GM12873 (cell line): ENCODE data around the gene IRX2.

Experiments used
- TF ChIP-seq, protein P1 (sequence below): IDR thresholded peaks from 2 replicates; pipeline ENCODE4 v1.5.1; 2012; ENCODE audit warnings: low read depth, mild to moderate bottlenecking, moderate library complexity, low read length, control low read depth; ENCODE audit not compliant: insufficient read depth; ENCODE audit errors: missing control alignments

The IRX2 gene

GRCh38 chr5:2744485-2744884 is 7.0 kb downstream of the IRX2 start:
- TF ChIP-seq, protein P1, sequence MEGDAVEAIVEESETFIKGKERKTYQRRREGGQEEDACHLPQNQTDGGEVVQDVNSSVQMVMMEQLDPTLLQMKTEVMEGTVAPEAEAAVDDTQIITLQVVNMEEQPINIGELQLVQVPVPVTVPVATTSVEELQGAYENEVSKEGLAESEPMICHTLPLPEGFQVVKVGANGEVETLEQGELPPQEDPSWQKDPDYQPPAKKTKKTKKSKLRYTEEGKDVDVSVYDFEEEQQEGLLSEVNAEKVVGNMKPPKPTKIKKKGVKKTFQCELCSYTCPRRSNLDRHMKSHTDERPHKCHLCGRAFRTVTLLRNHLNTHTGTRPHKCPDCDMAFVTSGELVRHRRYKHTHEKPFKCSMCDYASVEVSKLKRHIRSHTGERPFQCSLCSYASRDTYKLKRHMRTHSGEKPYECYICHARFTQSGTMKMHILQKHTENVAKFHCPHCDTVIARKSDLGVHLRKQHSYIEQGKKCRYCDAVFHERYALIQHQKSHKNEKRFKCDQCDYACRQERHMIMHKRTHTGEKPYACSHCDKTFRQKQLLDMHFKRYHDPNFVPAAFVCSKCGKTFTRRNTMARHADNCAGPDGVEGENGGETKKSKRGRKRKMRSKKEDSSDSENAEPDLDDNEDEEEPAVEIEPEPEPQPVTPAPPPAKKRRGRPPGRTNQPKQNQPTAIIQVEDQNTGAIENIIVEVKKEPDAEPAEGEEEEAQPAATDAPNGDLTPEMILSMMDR = no peak

GRCh38 chr5:2742921-2743679 is 8.4 kb downstream of the IRX2 start:
- TF ChIP-seq, protein P1 = no peak

GRCh38 chr5:2741956-2742355 is 9.5 kb downstream of the IRX2 start:
- TF ChIP-seq, protein P1 = no peak

DNA sequence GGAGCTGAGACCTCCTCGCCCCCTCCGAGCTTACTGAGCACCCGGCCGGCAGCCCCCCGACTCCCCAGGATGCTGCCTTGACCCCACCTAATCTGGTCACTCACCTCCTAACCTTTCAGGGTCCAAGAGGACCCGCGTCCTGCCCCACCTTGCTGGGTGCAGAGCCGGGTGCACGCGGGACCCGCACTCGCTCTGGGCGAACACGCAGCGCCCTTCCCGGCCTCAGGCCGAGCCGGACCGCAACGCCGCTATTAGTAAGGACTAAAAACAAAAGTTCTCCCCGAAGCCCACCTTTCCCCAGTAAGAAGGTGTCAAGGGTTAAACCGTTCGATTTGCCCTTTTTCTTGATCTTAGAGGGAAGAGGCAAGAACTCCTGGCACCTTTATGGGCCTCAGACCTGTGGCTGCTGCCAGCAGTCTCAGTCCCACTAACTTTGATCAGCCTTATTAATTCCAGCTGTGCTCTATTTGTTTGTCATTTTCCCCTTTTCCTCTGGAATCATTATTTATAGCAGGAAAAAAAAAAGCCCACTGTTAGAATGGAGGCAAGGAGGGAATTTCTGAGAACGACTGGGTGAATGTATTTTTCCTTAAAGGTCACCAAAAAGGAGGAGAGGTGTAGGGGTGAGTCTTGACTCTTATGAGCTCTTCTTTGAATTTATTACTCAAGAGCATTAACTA is 10.5 kb downstream of the IRX2 start:
- TF ChIP-seq, protein P1 = no peak

- TF ChIP-seq, protein P1 = no peak
Observed at GRCh38 chr5:2740051-2740875, 11.2 kb downstream of the IRX2 start.

- TF ChIP-seq, protein P1 = no peak
Observed at GRCh38 chr5:2739360-2740050, 12.0 kb downstream of the IRX2 start.
